Measurements from ENCODE around the gene ONECUT3. TPM values are rescaled to one million over a fixed set of nuclear protein-coding genes. Genes with fewer than 3 reads are reported as not detected.

The ONECUT3 gene
- total RNA-seq, 6 experiments from 2014 or later: not detected

DNA sequence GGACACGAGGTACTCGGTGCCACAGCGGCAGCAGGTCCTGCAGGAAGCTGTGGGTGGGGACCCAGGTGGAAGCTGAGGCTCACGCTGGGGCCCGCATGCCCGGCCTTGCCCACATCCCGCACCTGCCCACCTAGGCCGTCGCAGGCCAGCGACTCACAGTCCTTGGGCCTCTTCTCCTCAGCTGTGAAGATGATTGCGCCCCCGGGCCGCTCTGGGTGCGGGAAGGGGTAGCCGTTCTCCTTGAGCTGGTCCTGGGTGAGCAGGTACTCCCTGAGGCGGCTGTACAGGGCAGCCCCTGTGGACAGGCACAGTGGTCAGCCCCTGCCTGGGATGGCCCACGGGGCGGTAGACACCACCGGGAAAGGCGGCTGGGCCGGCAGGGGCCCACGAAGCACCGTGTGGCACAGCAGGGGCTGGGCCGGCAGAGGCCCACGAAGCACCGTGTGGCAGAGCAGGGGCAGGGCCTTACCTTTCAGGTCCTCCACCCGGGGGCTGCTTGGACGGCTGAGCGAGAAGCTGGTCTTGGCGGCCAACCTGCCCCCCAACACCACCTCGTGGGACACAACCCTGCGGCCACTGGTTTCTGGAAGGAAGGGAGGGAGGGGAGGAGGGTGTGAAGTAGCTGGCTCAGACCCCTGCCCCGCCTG is 65.4 kb downstream of the ONECUT3 start:
- Histone ChIP-seq H3K36me3 (peaks cover 0 to 69% (median 34%) of the 10 kb centered on the region in 4 donors), H3K4me1 (no peaks in the 10 kb centered on the region), H3K4me3 (no peak overlapping the region), H3K27ac (no peak overlapping the region), H3K27me3 (no peaks in the 10 kb centered on the region), H3K9me3 (no peaks in the 10 kb centered on the region)
- DNase-seq (no peak), ATAC-seq (no peak)
- intact Hi-C loops (cut with DNase I): no loop called here
- 100% methylated on average over 1 of the region's 33 CpGs for WGBS (ENCODE audit: insufficient coverage, low coverage, low lambda C conversion rate, missing lambda C conversion rate)
- TF ChIP-seq POLR2A (IDR thresholded peaks at IDR 0.05) (no peak), CTCF (IDR thresholded peaks at IDR 0.05) (no peak)

DNA sequence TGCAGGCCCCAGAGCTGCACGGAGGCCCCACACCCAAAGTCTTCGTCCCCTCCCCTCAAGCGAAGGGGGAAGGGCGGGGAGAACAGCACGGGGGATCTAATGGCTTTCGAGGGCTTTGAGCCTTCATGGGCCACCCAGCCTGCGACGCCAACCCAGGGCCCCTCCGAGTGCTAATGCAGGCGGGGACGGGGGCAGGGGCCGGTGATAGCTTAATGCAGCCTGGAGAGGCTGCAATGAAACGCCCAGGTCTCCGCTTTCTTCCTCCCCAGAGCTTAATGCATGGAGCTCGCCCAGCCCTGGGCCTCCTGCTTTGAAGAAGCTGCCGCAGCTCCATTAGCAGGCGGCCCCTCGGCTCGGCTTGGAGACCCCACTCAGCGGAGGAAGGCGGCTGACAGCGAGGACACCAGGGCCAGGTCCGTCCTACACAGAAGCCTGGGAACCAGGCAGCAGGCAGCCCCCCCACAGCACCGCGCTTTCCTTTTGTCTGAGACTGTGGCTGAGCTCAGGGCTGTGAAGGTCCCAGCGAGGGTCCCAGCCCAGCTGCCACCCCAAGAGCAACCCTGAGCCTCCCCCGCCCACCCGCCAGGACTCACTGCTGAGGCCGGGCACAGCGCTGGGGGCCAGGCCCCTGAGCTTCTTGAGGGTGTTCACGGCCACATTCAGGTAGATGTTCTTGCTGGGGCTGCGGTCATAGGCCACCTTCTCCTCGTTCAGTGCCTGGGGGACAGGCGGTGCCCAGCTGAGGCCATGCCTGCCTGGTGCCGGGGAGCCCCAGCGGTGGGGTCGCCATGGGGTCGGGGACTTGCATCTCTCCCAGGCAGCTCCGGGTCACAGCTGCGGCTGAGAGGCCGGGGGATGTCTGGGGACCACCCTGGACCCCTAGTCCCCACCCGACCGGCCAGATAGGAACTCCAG is 66.3 kb downstream of the ONECUT3 start:
- Histone ChIP-seq H3K4me1 (no peaks in the 10 kb centered on the region), H3K36me3 (peaks cover 0 to 78% (median 34%) of the 10 kb centered on the region in 4 donors), H3K27ac (no peak overlapping the region), H3K9me3 (no peaks in the 10 kb centered on the region), H3K4me3 (no peak overlapping the region), H3K27me3 (no peaks in the 10 kb centered on the region)
- no CpG with 5 or more reads among the region's 43 CpGs for WGBS (ENCODE audit: insufficient coverage, low coverage, low lambda C conversion rate, missing lambda C conversion rate)
- no peak for ATAC-seq
- DNase-seq: no peak
- intact Hi-C loops (cut with DNase I): no loop called here
- TF ChIP-seq POLR2A (IDR thresholded peaks at IDR 0.05): no peak
- TF ChIP-seq CTCF (IDR thresholded peaks at IDR 0.05): no peak

- H3K9me3 ChIP-seq: no peaks in the 10 kb centered on the region
- no peak for ATAC-seq
- intact Hi-C loops (cut with DNase I): no loop called here
- no CpG with 5 or more reads among the region's 19 CpGs for WGBS (ENCODE audit: insufficient coverage, low coverage, low lambda C conversion rate, missing lambda C conversion rate)
- TF ChIP-seq POLR2A (IDR thresholded peaks at IDR 0.05): no peak
- TF ChIP-seq CTCF (IDR thresholded peaks at IDR 0.05): no peak
- H3K36me3 ChIP-seq: peaks cover 0 to 56% (median 24%) of the 10 kb centered on the region in 4 donors
- H3K4me1 ChIP-seq: peaks cover 0 to 14% (median 5%) of the 10 kb centered on the region in 4 donors
- H3K4me3 ChIP-seq: no peak overlapping the region
- no peak for DNase-seq
- H3K27ac ChIP-seq: no peak overlapping the region
- no peaks in the 10 kb centered on the region for H3K27me3 ChIP-seq
These were observed 68.9 kb downstream of the ONECUT3 start for GRCh38 chr19:1822210-1822609.

GRCh38 chr19:1823020-1823419 is 69.7 kb downstream of the ONECUT3 start:
- intact Hi-C loops (cut with DNase I): no loop called here
- no peaks in the 10 kb centered on the region for H3K27me3 ChIP-seq
- WGBS (ENCODE audit: insufficient coverage, low coverage, low lambda C conversion rate, missing lambda C conversion rate): 100% methylated on average over 1 of the region's 8 CpGs

More at GRCh38 chr19:1823020-1823419, 69.7 kb downstream of the ONECUT3 start:
- H3K27ac ChIP-seq: no peak overlapping the region
- ATAC-seq: no peak
- H3K4me1 ChIP-seq: peaks cover 0 to 22% (median 6%) of the 10 kb centered on the region in 4 donors
- no peaks in the 10 kb centered on the region for H3K9me3 ChIP-seq
- peaks cover 0 to 49% (median 20%) of the 10 kb centered on the region in 4 donors for H3K36me3 ChIP-seq
- H3K4me3 ChIP-seq: no peak overlapping the region
- DNase-seq: no peak
- TF ChIP-seq POLR2A (IDR thresholded peaks at IDR 0.05): no peak
- no peak for TF ChIP-seq CTCF (IDR thresholded peaks at IDR 0.05)
